Uterus (tissue), 2 donors: ENCODE results near the gene HPSE.

ENCODE experiments used
- POLR2A ChIP-seq, 2 donors: fragments of 450-650 bp; IDR thresholded peaks; one replicate each; pipeline ENCODE4 v1.6.1; 2016; ENCODE audit warnings: antibody characterized with exemption in 2 of 2, mild to moderate bottlenecking in 1 of 2, moderate library complexity in 1 of 2
- TF ChIP-seq, protein P1 (sequence below), 4 experiments: fragments of 200-600 bp in 2 of 4; fragments of 450-650 bp in 2 of 4; sonication (generic) in 2 of 4; IDR thresholded peaks; one replicate each; pipeline ENCODE4 v1.5.1; 2016 to 2019; ENCODE audit warnings: antibody characterized with exemption in 4 of 4, mild to moderate bottlenecking in 2 of 4, moderate library complexity in 1 of 4

DNA sequence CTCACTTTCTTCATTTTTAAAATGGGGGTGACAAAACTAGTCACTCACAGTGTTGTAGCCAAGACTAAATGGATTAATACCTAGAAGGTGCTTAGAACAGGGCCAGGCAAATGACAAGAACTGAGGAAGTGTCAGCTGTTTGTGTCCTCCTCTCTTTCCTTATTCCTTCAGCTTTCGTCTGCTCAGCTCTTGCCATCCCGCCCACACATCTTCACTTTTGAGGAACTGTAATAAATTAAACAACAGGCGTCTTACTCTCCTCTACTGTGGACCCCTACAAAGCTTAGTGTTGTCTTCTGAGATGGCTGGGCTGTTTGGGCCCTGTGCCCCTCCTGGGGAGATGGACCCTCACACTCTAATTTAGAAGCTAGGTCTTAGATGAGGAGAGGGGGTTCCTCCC lies 2.7 kb downstream of the HPSE start:
- TF ChIP-seq, protein P1, sequence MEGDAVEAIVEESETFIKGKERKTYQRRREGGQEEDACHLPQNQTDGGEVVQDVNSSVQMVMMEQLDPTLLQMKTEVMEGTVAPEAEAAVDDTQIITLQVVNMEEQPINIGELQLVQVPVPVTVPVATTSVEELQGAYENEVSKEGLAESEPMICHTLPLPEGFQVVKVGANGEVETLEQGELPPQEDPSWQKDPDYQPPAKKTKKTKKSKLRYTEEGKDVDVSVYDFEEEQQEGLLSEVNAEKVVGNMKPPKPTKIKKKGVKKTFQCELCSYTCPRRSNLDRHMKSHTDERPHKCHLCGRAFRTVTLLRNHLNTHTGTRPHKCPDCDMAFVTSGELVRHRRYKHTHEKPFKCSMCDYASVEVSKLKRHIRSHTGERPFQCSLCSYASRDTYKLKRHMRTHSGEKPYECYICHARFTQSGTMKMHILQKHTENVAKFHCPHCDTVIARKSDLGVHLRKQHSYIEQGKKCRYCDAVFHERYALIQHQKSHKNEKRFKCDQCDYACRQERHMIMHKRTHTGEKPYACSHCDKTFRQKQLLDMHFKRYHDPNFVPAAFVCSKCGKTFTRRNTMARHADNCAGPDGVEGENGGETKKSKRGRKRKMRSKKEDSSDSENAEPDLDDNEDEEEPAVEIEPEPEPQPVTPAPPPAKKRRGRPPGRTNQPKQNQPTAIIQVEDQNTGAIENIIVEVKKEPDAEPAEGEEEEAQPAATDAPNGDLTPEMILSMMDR (IDR thresholded peaks at IDR 0.05): no peak
- no peak for TF ChIP-seq POLR2A (IDR thresholded peaks at IDR 0.05)
